Measurements from ENCODE around the gene STPG2. TPM values are rescaled to one million over a fixed set of nuclear protein-coding genes. Genes with fewer than 3 reads are reported as not detected.

The STPG2 gene
- total RNA-seq, 2 donors from 2014 or later = 0.13 to 0.53 TPM

DNA sequence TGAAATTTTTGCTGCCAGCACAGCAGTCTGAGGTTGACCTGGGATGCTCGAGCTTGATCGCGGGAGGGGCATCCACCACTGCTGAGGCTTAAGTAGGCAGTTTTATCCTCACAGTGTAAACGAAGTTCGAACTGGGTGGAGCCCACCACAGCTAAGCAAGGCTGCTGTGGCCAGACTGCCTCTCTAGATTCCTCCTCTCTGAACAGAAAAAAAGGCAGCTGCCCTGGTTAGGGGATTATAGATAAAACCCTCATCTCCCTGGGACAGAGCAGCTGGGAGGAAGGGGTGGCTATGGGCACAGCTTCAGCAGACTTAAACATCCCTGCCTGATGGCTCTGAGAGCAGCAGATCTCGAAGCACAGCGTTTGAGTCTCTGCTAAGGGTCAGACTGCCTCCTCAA lies 314.6 kb downstream of the STPG2 start:
- no peak overlapping the region for H3K9ac ChIP-seq (ENCODE audit: extremely low read depth, low read length, poor library complexity, severe bottlenecking)
- H3K9me3 Mint-ChIP-seq = peaks cover 3% of the 10 kb centered on the region
- H3K4me3 ChIP-seq (ENCODE audit: low read length) = no peak overlapping the region
- H3K4me3 Mint-ChIP-seq = no peak overlapping the region
- H3K9me3 ChIP-seq (ENCODE audit: control insufficient read depth, low read length) = no peaks in the 10 kb centered on the region
- no peaks in the 10 kb centered on the region for H3K27me3 ChIP-seq (ENCODE audit: control insufficient read depth, insufficient read depth, low read length, poor library complexity, severe bottlenecking)
- H3K4me1 ChIP-seq (ENCODE audit: control insufficient read depth, insufficient read depth, low read length) = no peaks in the 10 kb centered on the region
- H3K27ac ChIP-seq (ENCODE audit: low read depth, low read length) = no peak overlapping the region
- DNase-seq = no peak
- H3K36me3 ChIP-seq (ENCODE audit: control insufficient read depth, insufficient read depth, low read length) = no peaks in the 10 kb centered on the region
- peaks cover 6% of the 10 kb centered on the region for H3K27me3 Mint-ChIP-seq (ENCODE audit: insufficient read depth)
- H3K27ac Mint-ChIP-seq = no peak overlapping the region
- WGBS, 2 experiments (ENCODE audit: insufficient coverage in 1 of 2, insufficient read length in 1 of 2) = 93 to 97% methylated on average over 2 to 7 of the region's 7 CpGs
- H3K36me3 Mint-ChIP-seq (ENCODE audit: low read depth) = no peaks in the 10 kb centered on the region
- H3K4me1 Mint-ChIP-seq = no peaks in the 10 kb centered on the region
- no peak for TF ChIP-seq CTCF (conservative IDR thresholded peaks at IDR 0.05)

GRCh38 chr4:97819294-97819693 lies 324.0 kb downstream of the STPG2 start:
- H3K36me3 ChIP-seq (ENCODE audit: control insufficient read depth, insufficient read depth, low read length) = no peaks in the 10 kb centered on the region
- H3K4me1 ChIP-seq (ENCODE audit: control insufficient read depth, insufficient read depth, low read length) = no peaks in the 10 kb centered on the region
- no peak overlapping the region for H3K27ac ChIP-seq (ENCODE audit: low read depth, low read length)
- H3K27ac Mint-ChIP-seq = no peak overlapping the region
- no peak overlapping the region for H3K4me3 Mint-ChIP-seq
- H3K9me3 ChIP-seq (ENCODE audit: control insufficient read depth, low read length) = peaks cover 5% of the 10 kb centered on the region
- 100% methylated on average over 1 of the region's 1 CpG; no CpG with 5 or more reads in 1 of the 2 experiments for WGBS, 2 experiments (ENCODE audit: insufficient coverage in 1 of 2, insufficient read length in 1 of 2)
- peaks cover 13% of the 10 kb centered on the region for H3K9me3 Mint-ChIP-seq
- no peak overlapping the region for H3K9ac ChIP-seq (ENCODE audit: extremely low read depth, low read length, poor library complexity, severe bottlenecking)
- H3K36me3 Mint-ChIP-seq (ENCODE audit: low read depth) = no peaks in the 10 kb centered on the region
- no peak overlapping the region for H3K4me3 ChIP-seq (ENCODE audit: low read length)
- H3K27me3 ChIP-seq (ENCODE audit: control insufficient read depth, insufficient read depth, low read length, poor library complexity, severe bottlenecking) = no peaks in the 10 kb centered on the region
- H3K4me1 Mint-ChIP-seq = no peaks in the 10 kb centered on the region
- H3K27me3 Mint-ChIP-seq (ENCODE audit: insufficient read depth) = no peaks in the 10 kb centered on the region
- no peak for DNase-seq
- no peak for TF ChIP-seq CTCF (conservative IDR thresholded peaks at IDR 0.05)

DNA sequence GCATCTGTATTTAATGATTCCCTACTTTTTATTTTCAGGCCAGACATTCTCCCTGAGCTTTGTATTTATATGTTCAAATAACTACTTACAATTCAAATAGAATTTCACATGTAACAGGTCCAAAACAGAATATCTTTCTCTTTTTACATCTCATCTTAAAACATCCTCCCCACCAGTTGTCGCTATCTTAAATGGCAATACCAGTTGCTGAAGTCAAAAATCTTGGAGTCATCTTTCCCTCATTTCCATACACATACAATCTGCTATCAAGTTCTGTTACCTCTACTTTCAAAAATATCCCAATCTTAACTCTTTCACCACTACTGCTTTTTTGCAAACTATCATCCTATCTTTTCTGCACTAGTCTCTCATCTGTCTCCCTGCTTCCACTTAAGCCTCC lies 330.5 kb downstream of the STPG2 start:
- no peak for DNase-seq
- Histone ChIP-seq H3K27ac (ENCODE audit: low read depth, low read length) (no peak overlapping the region), H3K9ac (ENCODE audit: extremely low read depth, low read length, poor library complexity, severe bottlenecking) (no peak overlapping the region), H3K27me3 (ENCODE audit: control insufficient read depth, insufficient read depth, low read length, poor library complexity, severe bottlenecking) (no peaks in the 10 kb centered on the region), H3K9me3 (ENCODE audit: control insufficient read depth, low read length) (no peaks in the 10 kb centered on the region), H3K4me1 (ENCODE audit: control insufficient read depth, insufficient read depth, low read length) (no peaks in the 10 kb centered on the region), H3K4me3 (ENCODE audit: low read length) (no peak overlapping the region), H3K36me3 (ENCODE audit: control insufficient read depth, insufficient read depth, low read length) (no peaks in the 10 kb centered on the region)
- no peak for TF ChIP-seq CTCF (conservative IDR thresholded peaks at IDR 0.05)
- 97 to 100% methylated on average over 1 of the region's 1 CpG for WGBS, 2 experiments (ENCODE audit: insufficient coverage in 1 of 2, insufficient read length in 1 of 2)
- no peak overlapping the region for H3K4me3 Mint-ChIP-seq
- no peaks in the 10 kb centered on the region for H3K36me3 Mint-ChIP-seq (ENCODE audit: low read depth)
- peaks cover 6% of the 10 kb centered on the region for H3K4me1 Mint-ChIP-seq
- no peaks in the 10 kb centered on the region for H3K27me3 Mint-ChIP-seq (ENCODE audit: insufficient read depth)
- H3K27ac Mint-ChIP-seq = no peak overlapping the region
- H3K9me3 Mint-ChIP-seq = no peaks in the 10 kb centered on the region
